Stimulated activated CD4-positive, alpha-beta T cell treated with anti-CD3 and anti-CD28 coated beads, Interleukin-12 subunit alpha, Interleukin-12 subunit beta, amount 100 ng/mL, for 24 hours (primary cell): ENCODE data around the gene SNX18.

Experiments
- DNase-seq, 2 experiments: peaks; one replicate each; pipeline ENCODE4 v3.0.0-alpha.2; 2020; ENCODE audit warnings: low read depth in 2 of 2

SNX18 gene

GRCh38 chr5:54580997-54581811, 63.6 kb downstream of the SNX18 start:
- no peak for DNase-seq

GRCh38 chr5:54581831-54582548, 64.4 kb downstream of the SNX18 start:
- no peak for DNase-seq

- DNase-seq = no peak
Measured at GRCh38 chr5:54586336-54586735, 68.8 kb downstream of the SNX18 start.

GRCh38 chr5:54589786-54590185, 72.2 kb downstream of the SNX18 start:
- no peak for DNase-seq

- DNase-seq = no peak
Measured at GRCh38 chr5:54590824-54591223, 73.3 kb downstream of the SNX18 start.

- no peak for DNase-seq
Measured at GRCh38 chr5:54593779-54594178, 76.2 kb downstream of the SNX18 start.

GRCh38 chr5:54594181-54594580, 76.6 kb downstream of the SNX18 start:
- no peak for DNase-seq

GRCh38 chr5:54595721-54596120, 78.2 kb downstream of the SNX18 start:
- DNase-seq = no peak
